Colonic mucosa (tissue), 4 donors: ENCODE measurements around the gene OR7C2. TPM values are rescaled to one million over a fixed set of nuclear protein-coding genes. Genes with fewer than 3 reads are reported as not detected.

ENCODE experiments used
- DNase-seq: peaks from one replicate; pipeline ENCODE4 v3.0.0-alpha.2; 2020
- H3K27ac ChIP-seq: fragments of 200-600 bp; one replicate; pipeline ENCODE4 v1.8.0; 2021
- H3K27me3 ChIP-seq: fragments of 200-600 bp; one replicate; pipeline ENCODE4 v1.8.0; 2021
- H3K36me3 ChIP-seq: fragments of 200-600 bp; one replicate; pipeline ENCODE4 v1.8.0; 2021
- H3K4me1 ChIP-seq: fragments of 200-600 bp; one replicate; pipeline ENCODE4 v1.8.0; 2021; ENCODE audit warnings: mild to moderate bottlenecking
- H3K4me3 ChIP-seq: fragments of 200-600 bp; one replicate; pipeline ENCODE4 v1.8.0; 2021
- H3K9ac ChIP-seq, 2 donors: one replicate each; pipeline ENCODE4 v1.7.0; 2013; ENCODE audit warnings: control low read depth in 2 of 2, low read depth in 2 of 2, low read length in 2 of 2
- H3K9me3 ChIP-seq: fragments of 200-600 bp; one replicate; pipeline ENCODE4 v1.8.0; 2021
- intact Hi-C: fragments of 100-400 bp; cut with DNase I; formaldehyde crosslinking; loops from one replicate; pipeline ENCODE4 v1.14.1; 2022
- total RNA-seq, 2 donors: library from RNA; stranded (reverse); fragmentation: NEBNext Ultra II Directional in 1 of 2; extraction: Animal tissue kit (Norgen Biotek cat#: 25700) in 1 of 2; gene quantifications; one replicate each; pipeline ENCODE4 v1.2.1, GENCODE V29; 2021
- TF ChIP-seq, protein P1 (sequence below): fragments of 200-600 bp; IDR thresholded peaks from one replicate; pipeline ENCODE4 v1.8.0; 2022; ENCODE audit warnings: antibody characterized with exemption, mild to moderate bottlenecking
- donor health status: healthy.
- donor health status: DM: no; HTN: no; CAD: no.
- donor health status: DM: no; HTN: no; CAD: no.

The OR7C2 gene
- total RNA-seq = not detected

DNA sequence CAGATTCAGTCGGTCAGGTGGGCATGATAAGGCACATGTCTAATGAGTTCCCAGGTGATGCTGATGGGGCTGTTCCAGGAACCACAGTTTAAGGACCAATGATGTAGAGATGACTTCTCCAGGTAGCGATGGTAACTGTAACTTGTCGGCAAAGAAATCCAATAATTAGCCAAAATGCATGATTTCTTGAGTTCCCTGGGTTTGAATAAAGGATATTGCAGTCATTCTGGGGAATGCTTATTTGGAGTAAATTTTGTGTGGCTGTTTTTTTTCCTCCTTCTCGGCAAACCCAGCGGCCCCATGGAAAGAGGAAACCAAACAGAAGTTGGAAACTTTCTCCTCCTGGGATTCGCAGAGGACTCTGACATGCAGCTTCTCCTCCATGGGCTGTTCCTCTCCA is at the start of gene OR7C2:
TSS of gene OR7C2 (plus strand) at position 301 of the 400 bp plus-strand sequence. CDS start at position 301, 0 bp downstream.
- TF ChIP-seq, protein P1, sequence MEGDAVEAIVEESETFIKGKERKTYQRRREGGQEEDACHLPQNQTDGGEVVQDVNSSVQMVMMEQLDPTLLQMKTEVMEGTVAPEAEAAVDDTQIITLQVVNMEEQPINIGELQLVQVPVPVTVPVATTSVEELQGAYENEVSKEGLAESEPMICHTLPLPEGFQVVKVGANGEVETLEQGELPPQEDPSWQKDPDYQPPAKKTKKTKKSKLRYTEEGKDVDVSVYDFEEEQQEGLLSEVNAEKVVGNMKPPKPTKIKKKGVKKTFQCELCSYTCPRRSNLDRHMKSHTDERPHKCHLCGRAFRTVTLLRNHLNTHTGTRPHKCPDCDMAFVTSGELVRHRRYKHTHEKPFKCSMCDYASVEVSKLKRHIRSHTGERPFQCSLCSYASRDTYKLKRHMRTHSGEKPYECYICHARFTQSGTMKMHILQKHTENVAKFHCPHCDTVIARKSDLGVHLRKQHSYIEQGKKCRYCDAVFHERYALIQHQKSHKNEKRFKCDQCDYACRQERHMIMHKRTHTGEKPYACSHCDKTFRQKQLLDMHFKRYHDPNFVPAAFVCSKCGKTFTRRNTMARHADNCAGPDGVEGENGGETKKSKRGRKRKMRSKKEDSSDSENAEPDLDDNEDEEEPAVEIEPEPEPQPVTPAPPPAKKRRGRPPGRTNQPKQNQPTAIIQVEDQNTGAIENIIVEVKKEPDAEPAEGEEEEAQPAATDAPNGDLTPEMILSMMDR = no peak
- DNase-seq = no peak
- intact Hi-C loops = no loop called here

DNA sequence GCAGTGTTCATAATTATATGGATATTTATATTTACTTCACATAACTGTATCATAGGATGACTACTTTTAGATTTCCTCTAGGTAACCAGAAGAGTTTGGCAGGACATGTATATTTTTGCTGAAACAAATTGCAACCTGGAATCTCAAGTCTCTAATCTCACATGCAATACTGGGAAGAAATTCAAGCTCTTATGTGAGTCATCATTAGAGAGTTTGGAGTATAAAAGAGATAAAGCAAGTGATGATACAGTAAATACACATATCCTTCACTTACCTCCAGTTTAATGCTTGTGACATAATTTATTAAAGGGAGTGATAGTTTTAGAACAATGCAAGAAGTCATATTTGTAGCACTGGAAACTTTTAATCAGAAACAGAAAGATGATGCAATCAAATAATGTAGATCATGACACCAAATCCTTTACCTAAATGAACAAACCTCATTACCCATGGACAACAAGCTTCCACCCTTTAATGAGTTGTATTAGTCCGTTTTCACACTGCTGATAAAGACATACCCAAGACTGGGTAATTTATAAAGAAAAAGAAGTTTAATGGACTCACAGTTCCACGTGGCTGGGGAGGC is 39.5 kb upstream of the OR7C2 start:
- H3K9me3 ChIP-seq = no peaks in the 10 kb centered on the region
- TF ChIP-seq, protein P1 = no peak
- H3K4me3 ChIP-seq = no peak overlapping the region
- H3K27me3 ChIP-seq = no peaks in the 10 kb centered on the region
- H3K4me1 ChIP-seq = no peaks in the 10 kb centered on the region
- intact Hi-C loops = no loop called here
- H3K27ac ChIP-seq = no peak overlapping the region
- DNase-seq = no peak
- H3K9ac ChIP-seq = no peak overlapping the region
- no peaks in the 10 kb centered on the region for H3K36me3 ChIP-seq

More for the DNA sequence above, at the start of gene OR7C2:
- Histone ChIP-seq H3K4me1 (no peaks in the 10 kb centered on the region), H3K36me3 (no peaks in the 10 kb centered on the region), H3K9ac (no peak within 1 kb of the TSS), H3K27ac (no peak within 1 kb of the TSS), H3K27me3 (no peaks in the 10 kb centered on the region), H3K4me3 (no peak within 1 kb of the TSS), H3K9me3 (no peaks in the 10 kb centered on the region)

DNA sequence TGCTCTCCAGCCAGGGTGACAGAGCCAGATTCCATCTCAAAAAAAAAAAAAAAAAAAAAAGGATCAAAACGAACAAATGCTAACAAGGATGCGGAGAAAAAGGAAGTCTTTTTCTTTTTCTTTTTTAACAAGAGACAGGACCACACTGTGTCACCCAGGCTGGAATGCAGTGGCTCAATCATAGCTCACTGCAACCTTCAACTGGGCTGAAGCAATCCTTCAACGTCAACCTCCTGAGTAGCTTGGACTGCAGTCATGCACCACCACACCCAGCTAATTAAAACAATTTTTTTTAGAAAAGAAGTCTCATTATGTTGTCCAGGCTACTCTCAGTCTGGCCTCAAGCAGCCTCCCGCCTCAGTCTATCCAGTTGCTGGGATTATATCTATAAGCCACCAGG is 34.6 kb upstream of the OR7C2 start:
- no peak for DNase-seq
- TF ChIP-seq, protein P1 = no peak
- Histone ChIP-seq H3K36me3 (no peaks in the 10 kb centered on the region), H3K9me3 (no peaks in the 10 kb centered on the region), H3K4me1 (no peaks in the 10 kb centered on the region), H3K4me3 (no peak overlapping the region), H3K9ac (no peak overlapping the region), H3K27me3 (no peaks in the 10 kb centered on the region), H3K27ac (no peak overlapping the region)
- intact Hi-C loops = no loop called here

DNA sequence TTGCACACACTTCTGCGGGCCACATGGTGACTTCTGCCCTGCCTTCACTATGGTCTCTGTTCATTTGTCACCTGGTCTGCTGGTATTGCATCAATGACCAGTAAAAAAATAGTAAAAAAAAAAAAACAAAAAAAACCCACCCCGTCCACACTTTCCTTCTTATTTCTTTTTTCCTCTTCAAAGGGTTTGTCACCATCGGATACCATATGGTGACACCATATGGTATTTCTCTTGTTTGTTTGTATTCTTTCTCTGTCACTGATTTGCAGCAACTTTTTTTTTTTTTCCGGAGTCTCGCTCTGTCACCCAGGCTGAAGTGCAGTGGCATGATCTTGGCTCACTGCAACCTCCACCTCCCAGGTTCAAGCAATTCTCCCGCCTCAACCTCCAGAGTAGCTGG is 26.2 kb upstream of the OR7C2 start:
- Histone ChIP-seq H3K9ac (no peak overlapping the region), H3K27ac (no peak overlapping the region), H3K9me3 (no peaks in the 10 kb centered on the region), H3K27me3 (no peaks in the 10 kb centered on the region), H3K36me3 (no peaks in the 10 kb centered on the region), H3K4me1 (no peaks in the 10 kb centered on the region), H3K4me3 (no peak overlapping the region)
- intact Hi-C loops = no loop called here
- no peak for DNase-seq
- TF ChIP-seq, protein P1 = no peak

DNA sequence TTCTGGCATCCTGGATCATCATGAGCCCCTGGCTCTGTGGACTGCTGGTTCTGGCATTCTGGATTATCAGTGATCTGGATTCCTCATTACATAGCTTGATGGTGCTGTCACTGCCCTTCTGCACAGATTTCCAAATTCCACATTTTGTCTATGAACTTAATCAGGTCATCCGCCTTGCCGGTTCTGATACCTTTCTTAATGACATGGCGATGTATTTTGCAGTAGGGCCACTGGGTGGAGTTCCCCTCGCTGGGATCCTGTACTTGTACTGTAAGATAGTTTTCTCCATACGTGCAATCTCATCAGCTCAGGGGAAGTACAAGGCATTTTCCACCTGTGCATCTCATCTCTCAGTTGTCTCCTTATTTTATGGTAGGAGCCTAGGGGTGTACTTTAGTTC is 24.4 kb upstream of the OR7C2 start:
- H3K4me3 ChIP-seq = no peak overlapping the region
- intact Hi-C loops = no loop called here
- H3K9ac ChIP-seq = no peak overlapping the region
- H3K9me3 ChIP-seq = no peaks in the 10 kb centered on the region
- no peaks in the 10 kb centered on the region for H3K4me1 ChIP-seq
- H3K36me3 ChIP-seq = no peaks in the 10 kb centered on the region
- TF ChIP-seq, protein P1 = no peak
- no peaks in the 10 kb centered on the region for H3K27me3 ChIP-seq
- no peak overlapping the region for H3K27ac ChIP-seq
- DNase-seq = no peak
